ENCODE results near the gene FURIN.
"Not testable (repeated sequence)": the region's sequence is repeated elsewhere in the genome, so short reads cannot be mapped to it uniquely, and the experiment has no call there.

FURIN gene

DNA sequence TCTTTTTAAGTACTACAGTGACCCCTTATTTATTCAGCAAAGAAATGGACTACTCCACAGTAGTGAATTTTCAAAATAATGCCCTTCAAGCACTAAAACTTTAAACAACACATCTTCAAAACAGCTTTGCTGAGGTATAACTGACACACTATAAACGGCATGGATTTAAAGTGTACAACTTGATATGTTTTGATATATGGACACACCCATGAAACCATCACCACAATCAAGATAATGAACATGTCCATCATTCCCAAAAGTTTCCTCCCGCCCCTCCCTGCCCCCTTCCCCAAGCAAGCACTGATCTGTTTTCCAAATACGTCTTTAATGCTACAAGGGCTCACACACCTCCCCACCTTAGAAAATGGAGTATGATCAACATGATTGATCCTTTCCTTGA is 1.6 kb upstream of the FURIN start:
- Histone ChIP-seq H3K27me3 (ENCODE audit: insufficient read depth, low read length) (no peaks in the 10 kb centered on the region), H3K4me3 (ENCODE audit: low read length) (no peak overlapping the region), H3K36me3 (ENCODE audit: insufficient read depth, low read length) (no peaks in the 10 kb centered on the region), H3K9me3 (ENCODE audit: low read length) (no peaks in the 10 kb centered on the region), H3K4me1 (ENCODE audit: insufficient read depth, low read length) (peaks cover 10% of the 10 kb centered on the region), H2AFZ (ENCODE audit: low read depth, low read length) (no peak overlapping the region)

DNA sequence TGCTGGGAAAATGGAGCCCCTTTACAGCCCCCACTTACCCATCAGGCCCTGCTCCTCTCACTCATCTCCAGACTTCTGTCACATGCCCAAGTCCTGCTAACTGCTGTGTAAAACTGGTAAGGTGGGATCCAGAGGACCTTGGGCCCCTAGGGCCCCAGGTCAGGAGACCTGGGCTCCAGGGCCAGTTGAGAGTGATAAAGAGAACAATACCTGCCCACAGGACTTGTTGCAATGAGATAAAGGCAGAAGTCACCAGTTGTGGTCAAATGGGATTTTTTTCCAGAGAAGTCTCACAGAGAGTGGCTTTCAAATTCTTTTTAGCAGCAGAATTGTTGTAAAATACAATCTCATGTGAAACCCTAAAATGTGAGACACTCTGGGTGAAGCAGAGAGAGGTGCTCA is 753 bp downstream of the FURIN start:
- Histone ChIP-seq H3K4me1 (ENCODE audit: insufficient read depth, low read length) (peaks cover 27% of the 10 kb centered on the region), H3K36me3 (ENCODE audit: insufficient read depth, low read length) (no peaks in the 10 kb centered on the region)

DNA sequence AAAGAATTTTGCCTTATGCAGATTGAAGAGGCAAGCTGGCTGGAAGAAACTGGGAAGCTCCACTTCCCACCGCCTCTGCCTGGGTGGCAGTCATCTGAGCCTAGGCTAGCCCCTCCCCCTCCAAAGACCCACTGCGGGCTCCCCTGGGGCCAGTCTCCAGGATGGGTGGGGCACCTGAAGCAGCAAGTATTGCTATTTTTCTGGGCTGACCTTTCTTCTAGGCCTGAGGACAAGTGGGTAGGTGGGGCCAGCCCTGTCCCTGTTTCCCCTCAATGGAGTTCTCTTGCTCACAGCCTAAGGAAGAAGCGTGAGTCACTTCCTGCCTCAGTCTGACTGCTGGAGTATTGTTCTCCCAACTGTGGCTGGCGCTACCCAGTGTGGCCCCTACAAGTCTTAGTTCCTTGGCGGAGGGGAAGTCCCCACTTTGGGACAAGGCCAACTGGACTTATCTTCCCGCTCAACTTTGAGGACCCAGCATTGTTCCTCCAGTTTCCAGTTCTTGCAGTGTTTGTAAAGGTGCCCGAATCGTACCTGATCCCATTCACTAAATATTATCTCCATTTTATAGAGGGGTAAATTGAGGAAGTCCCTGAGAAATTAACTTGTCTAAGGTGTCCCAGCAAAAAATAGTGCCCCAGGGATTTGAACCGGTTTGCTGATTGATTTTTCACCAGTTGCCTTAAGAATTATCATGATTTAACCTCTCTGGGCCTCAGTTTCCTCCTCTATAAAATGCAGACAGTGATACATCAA is 1.4 kb downstream of the FURIN start:
- no peaks in the 10 kb centered on the region for H3K27me3 ChIP-seq (ENCODE audit: insufficient read depth, low read length)
- H3K9me3 ChIP-seq (ENCODE audit: low read length) = no peaks in the 10 kb centered on the region
- peaks cover 29% of the 10 kb centered on the region for H3K4me1 ChIP-seq (ENCODE audit: insufficient read depth, low read length)
- H3K4me3 ChIP-seq (ENCODE audit: low read length) = no peak overlapping the region
- H2AFZ ChIP-seq (ENCODE audit: low read depth, low read length) = no peak overlapping the region
- no peaks in the 10 kb centered on the region for H3K36me3 ChIP-seq (ENCODE audit: insufficient read depth, low read length)

More for the DNA sequence above, 753 bp downstream of the FURIN start:
- H3K4me3 ChIP-seq (ENCODE audit: low read length) = no peak overlapping the region
- no peaks in the 10 kb centered on the region for H3K9me3 ChIP-seq (ENCODE audit: low read length)
- no peaks in the 10 kb centered on the region for H3K27me3 ChIP-seq (ENCODE audit: insufficient read depth, low read length)
- no peak overlapping the region for H2AFZ ChIP-seq (ENCODE audit: low read depth, low read length)

DNA sequence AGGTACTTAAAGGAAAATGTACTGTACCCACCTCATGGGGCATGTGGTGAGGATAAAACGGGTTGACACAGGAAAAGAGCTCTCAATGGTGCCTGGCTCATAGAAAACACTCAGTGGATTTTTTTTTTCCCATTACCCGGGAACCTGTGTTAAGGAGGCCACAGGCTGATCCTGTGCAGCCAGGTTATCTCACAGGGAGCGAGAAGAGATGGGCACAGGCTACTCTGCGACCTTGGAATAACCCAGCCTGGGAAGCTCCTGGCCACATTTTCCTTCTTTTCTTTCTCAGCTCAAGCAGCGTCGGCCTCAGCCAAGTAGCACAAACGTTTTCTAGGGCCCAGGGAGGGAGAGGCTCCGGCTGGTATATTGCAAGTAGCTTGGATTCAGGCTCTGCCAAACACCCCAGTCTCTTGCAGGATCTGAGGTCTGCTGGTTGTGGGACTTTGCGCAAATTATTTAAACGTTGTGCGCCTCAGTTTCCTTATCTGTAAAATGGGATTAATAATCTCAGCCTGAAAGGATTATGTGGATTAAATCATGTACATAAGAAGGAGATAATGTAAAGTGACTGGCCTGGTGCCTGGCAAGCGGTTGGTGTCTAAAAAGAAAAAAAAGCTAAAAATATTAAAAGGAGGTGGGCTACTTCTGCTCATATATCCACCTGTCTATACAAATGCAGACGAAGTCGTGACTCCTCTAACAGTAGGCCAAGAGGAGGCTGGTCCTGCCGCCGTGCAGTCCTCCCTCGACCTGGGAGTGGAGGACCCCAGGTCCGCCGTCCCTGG is 2.2 kb downstream of the FURIN start:
- Histone ChIP-seq H3K4me1 (ENCODE audit: insufficient read depth, low read length) (peaks cover 29% of the 10 kb centered on the region), H3K9me3 (ENCODE audit: low read length) (no peaks in the 10 kb centered on the region), H2AFZ (ENCODE audit: low read depth, low read length) (peak overlapping the region; percentile 72), H3K36me3 (ENCODE audit: insufficient read depth, low read length) (no peaks in the 10 kb centered on the region), H3K27me3 (ENCODE audit: insufficient read depth, low read length) (no peaks in the 10 kb centered on the region), H3K4me3 (ENCODE audit: low read length) (peak overlapping the region; percentile 79)

DNA sequence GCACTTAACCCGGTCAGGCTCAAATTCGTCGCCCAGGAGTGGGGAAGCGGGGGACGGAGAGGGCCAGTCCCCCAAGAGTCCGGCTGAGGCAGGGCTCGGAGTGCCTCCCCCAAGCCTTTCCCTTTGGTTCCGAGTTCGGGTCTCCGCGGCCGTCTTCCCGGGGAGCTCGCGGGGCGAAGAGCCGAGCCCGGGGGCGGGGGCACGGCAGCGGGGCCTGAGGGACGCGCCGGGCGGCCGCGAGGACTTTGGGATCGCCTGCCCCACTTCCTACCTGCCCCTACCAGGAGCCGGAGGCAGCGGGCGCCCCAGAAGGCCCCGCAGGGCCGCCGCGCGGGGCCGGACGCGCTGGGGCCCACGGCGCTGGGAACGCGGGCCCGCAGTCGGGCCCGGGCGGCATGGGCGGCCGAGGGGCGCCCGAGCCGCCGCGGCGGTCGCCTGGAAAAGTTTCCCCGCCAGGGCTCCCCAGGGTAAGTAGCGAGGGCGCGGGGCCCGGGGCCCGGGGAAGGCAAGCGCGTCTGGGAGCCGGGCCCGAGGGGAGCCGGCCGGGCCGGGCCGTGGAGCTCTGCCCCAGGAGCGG is 2.8 kb downstream of the FURIN start:
- H3K9me3 ChIP-seq (ENCODE audit: low read length) = no peaks in the 10 kb centered on the region
- peak overlapping the region; percentile 79 for H3K4me3 ChIP-seq (ENCODE audit: low read length)
- peaks cover 29% of the 10 kb centered on the region for H3K4me1 ChIP-seq (ENCODE audit: insufficient read depth, low read length)
- H3K36me3 ChIP-seq (ENCODE audit: insufficient read depth, low read length) = peaks cover 4% of the 10 kb centered on the region
- no peaks in the 10 kb centered on the region for H3K27me3 ChIP-seq (ENCODE audit: insufficient read depth, low read length)
- H2AFZ ChIP-seq (ENCODE audit: low read depth, low read length) = peak overlapping the region; percentile 88

DNA sequence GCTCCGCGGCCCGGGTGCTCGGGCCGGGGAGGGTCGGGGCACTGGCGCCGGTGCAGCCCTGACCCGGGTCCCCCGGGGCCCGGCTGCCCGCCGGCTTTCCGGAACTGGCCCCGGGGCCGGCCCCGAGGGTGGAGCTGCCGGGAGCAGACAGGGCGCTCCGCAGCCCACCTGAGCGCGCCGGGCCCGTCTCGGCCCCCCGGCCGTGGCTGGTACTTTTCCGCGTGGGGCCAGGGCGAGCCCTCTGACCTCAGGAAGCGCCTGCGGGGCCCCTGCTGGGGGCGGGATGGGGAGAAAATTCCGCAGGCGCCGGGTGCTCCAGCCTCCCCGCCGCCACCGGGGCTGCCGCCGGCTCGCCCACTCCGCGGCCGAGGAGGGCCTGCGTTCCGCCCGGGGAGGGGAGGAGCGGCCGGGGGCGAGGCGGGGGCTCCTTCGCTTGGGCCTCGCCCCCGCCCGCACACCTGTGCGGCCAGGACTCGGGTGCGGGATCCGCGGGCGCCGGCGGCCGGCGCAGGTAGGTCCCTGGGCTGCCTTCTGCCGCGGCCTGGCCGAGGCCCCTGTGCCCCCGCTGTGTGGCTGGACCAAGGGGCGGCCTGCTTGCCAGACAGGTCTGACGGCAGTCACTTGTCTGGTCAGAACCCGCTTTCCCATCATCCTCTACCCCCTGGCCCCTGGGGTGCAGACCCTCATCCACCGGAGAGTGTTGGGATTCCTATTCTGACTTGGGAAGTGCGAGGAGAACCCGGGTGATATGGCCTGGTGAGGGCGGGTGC is 3.5 kb downstream of the FURIN start:
- Histone ChIP-seq H3K4me1 (ENCODE audit: insufficient read depth, low read length) (peaks cover 29% of the 10 kb centered on the region), H3K9me3 (ENCODE audit: low read length) (no peaks in the 10 kb centered on the region), H3K36me3 (ENCODE audit: insufficient read depth, low read length) (peaks cover 8% of the 10 kb centered on the region), H3K4me3 (ENCODE audit: low read length) (peak overlapping the region; percentile 79), H2AFZ (ENCODE audit: low read depth, low read length) (peak overlapping the region; percentile 88), H3K27me3 (ENCODE audit: insufficient read depth, low read length) (no peaks in the 10 kb centered on the region)

DNA sequence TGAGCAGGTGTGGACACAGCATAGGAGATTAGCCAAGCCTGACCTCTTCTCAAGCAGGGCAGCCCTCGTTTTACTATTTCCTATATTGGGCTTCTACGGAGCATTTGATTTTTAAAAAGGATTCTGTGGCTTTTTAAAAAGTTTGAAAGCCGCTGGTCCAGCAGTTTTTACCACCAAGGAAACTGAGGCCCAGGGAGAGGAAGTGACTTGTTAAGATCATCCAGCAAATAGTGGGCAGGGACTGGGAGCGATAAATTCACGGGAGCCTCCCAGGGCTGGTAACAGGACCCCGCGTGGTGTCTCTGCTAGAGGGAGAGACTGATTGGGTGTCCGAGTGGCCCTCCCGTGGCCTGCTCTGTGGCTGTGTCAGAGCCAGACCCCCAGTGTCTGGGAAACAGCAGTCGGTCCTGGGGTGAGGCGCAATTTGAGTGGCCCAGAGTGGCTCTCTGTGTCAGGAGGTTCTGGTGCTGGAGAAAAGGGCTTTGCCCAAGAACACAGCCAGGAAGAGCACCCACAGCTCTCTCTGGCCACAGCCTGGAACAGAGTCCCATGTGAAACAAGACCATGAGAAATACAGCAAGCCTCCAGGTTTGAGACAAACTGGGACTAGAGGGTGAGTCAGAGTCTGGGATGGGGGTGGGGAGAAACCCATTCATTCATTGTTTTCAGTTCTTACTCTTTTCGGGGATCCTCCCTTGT is 4.2 kb downstream of the FURIN start:
- Histone ChIP-seq H3K36me3 (ENCODE audit: insufficient read depth, low read length) (peaks cover 16% of the 10 kb centered on the region), H3K4me1 (ENCODE audit: insufficient read depth, low read length) (peaks cover 29% of the 10 kb centered on the region), H3K27me3 (ENCODE audit: insufficient read depth, low read length) (no peaks in the 10 kb centered on the region), H2AFZ (ENCODE audit: low read depth, low read length) (peak overlapping the region; percentile 88), H3K4me3 (ENCODE audit: low read length) (peak overlapping the region; percentile 79), H3K9me3 (ENCODE audit: low read length) (no peaks in the 10 kb centered on the region)

DNA sequence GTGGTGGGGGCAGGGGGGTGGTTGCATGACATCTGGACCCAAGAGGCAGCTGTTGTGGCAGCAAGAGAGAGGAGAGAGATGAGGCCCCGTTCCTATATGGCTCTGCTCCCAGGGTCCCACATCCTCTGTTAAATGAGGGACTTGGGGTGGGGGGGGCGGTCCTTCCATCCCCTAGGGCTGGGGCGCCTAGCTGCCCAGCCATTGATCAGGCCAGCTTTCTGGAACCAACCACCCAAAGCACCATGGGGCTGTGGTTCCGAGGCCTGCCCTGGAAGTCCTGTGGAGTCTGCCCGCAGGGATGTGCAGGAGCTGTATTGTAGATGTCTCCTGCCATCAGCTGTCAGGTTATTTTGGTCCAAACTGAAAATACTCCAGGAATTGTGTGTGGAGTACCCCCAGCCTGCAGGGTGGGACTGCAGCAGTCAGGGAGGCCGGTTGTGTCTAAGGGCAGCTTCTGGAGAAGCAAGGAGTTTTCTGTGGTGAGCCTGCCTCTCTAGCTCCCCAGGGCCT is 5.2 kb downstream of the FURIN start:
- no peaks in the 10 kb centered on the region for H3K9me3 ChIP-seq (ENCODE audit: low read length)
- no peak overlapping the region for H3K4me3 ChIP-seq (ENCODE audit: low read length)
- H3K4me1 ChIP-seq (ENCODE audit: insufficient read depth, low read length) = peaks cover 29% of the 10 kb centered on the region
- no peaks in the 10 kb centered on the region for H3K27me3 ChIP-seq (ENCODE audit: insufficient read depth, low read length)
- H3K36me3 ChIP-seq (ENCODE audit: insufficient read depth, low read length) = peaks cover 24% of the 10 kb centered on the region
- H2AFZ ChIP-seq (ENCODE audit: low read depth, low read length) = no peak overlapping the region

DNA sequence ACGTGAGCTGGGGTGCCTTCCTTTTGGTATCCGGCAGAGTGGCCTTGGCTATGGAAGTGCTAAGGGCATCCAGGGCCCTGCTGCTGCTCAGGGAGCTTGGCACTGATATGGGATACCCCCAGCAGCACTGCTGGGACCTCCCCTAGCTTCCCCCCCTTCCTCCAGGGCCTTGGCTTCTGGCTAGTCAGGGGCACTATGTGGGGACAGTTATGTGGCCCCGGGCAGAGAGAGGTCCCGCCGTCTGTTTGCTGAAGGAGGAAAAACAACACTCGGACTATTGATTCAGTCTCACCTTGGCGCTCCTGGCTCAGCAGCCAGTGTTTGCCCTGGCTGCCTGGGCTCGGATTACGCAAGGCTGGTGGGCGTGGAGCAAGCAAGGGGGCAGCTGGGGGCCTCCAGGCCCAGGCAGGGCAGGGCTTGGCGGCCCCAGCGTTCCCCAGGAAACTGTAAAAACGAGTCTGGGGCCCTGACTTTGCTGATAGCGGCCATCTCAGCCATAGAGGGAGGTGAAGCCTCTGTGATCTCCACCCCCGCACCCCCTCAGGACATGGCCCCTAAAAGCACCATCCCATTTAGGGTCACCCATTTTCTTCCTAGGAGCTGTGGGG is 5.7 kb downstream of the FURIN start:
- Histone ChIP-seq H3K4me3 (ENCODE audit: low read length) (no peak overlapping the region), H3K4me1 (ENCODE audit: insufficient read depth, low read length) (peaks cover 27% of the 10 kb centered on the region), H3K27me3 (ENCODE audit: insufficient read depth, low read length) (no peaks in the 10 kb centered on the region), H3K36me3 (ENCODE audit: insufficient read depth, low read length) (peaks cover 26% of the 10 kb centered on the region), H3K9me3 (ENCODE audit: low read length) (no peaks in the 10 kb centered on the region), H2AFZ (ENCODE audit: low read depth, low read length) (no peak overlapping the region)

DNA sequence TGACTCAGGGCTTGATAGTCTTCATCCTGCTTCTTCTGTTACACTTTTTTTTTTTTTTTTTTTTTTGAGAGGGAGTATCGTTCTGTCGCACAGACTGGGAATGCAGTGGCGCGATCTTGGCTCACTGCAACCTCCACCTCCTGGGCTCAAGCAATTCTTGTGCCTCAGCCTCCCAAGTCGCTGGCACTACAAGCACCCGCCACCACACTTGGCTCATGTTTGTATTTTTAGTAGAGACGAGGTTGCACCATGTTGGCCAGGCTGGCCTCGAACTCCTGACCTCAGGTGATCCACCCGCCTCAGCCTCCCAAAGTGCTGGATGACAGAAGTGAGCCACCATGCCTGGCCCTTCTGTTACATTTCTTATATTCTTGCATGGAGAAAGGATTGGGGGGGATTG is 6.6 kb downstream of the FURIN start:
- H3K4me3 ChIP-seq (ENCODE audit: low read length); H3K9me3 ChIP-seq (ENCODE audit: low read length); H3K27me3 ChIP-seq (ENCODE audit: insufficient read depth, low read length); H2AFZ ChIP-seq (ENCODE audit: low read depth, low read length): not testable (repeated sequence)
- Histone ChIP-seq H3K4me1 (ENCODE audit: insufficient read depth, low read length) (peaks cover 19% of the 10 kb centered on the region), H3K36me3 (ENCODE audit: insufficient read depth, low read length) (peaks cover 33% of the 10 kb centered on the region)

DNA sequence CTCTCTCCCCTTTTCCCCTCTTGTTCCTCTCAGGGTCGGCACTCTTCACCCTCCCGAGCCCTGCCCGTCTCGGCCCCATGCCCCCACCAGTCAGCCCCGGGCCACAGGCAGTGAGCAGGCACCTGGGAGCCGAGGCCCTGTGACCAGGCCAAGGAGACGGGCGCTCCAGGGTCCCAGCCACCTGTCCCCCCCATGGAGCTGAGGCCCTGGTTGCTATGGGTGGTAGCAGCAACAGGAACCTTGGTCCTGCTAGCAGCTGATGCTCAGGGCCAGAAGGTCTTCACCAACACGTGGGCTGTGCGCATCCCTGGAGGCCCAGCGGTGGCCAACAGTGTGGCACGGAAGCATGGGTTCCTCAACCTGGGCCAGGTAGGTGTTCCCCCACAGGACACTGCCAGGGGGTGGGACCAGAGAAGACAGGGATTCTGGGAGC is 7.2 kb downstream of the FURIN start:
- Histone ChIP-seq H3K4me1 (ENCODE audit: insufficient read depth, low read length) (peaks cover 19% of the 10 kb centered on the region), H3K36me3 (ENCODE audit: insufficient read depth, low read length) (peaks cover 35% of the 10 kb centered on the region), H3K4me3 (ENCODE audit: low read length) (no peak overlapping the region), H3K9me3 (ENCODE audit: low read length) (no peaks in the 10 kb centered on the region), H3K27me3 (ENCODE audit: insufficient read depth, low read length) (no peaks in the 10 kb centered on the region), H2AFZ (ENCODE audit: low read depth, low read length) (no peak overlapping the region)

DNA sequence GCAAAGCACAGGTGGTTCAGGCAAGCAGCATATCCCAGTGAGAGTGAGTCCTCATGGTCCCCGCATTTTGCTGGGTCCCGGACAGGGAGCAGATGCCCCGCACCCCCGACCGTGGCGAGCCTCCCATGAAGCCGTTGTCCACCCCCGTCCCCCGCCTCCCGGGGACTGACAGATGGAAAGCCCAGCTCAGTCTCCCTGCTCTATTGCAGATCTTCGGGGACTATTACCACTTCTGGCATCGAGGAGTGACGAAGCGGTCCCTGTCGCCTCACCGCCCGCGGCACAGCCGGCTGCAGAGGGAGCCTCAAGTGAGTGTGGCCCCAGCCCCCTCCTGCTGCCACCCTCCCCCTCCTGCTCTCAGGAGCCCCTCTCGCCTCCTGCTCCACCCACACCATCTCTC is 7.7 kb downstream of the FURIN start:
- Histone ChIP-seq H3K4me3 (ENCODE audit: low read length) (no peak overlapping the region), H3K9me3 (ENCODE audit: low read length) (no peaks in the 10 kb centered on the region), H2AFZ (ENCODE audit: low read depth, low read length) (no peak overlapping the region), H3K27me3 (ENCODE audit: insufficient read depth, low read length) (no peaks in the 10 kb centered on the region), H3K4me1 (ENCODE audit: insufficient read depth, low read length) (peaks cover 19% of the 10 kb centered on the region), H3K36me3 (ENCODE audit: insufficient read depth, low read length) (peaks cover 37% of the 10 kb centered on the region)
